VCaP (cell line): ENCODE measurements around the gene VSIG10L.

Experiments
- H3K27ac ChIP-seq: fragments of 450-650 bp; 2 replicates; pipeline ENCODE4 v1.5.1; 2017
- TF ChIP-seq, protein P1 (sequence below): fragments of 450-650 bp; conservative IDR thresholded peaks from 2 replicates; pipeline ENCODE4 v1.5.1; 2017; ENCODE audit warnings: mild to moderate bottlenecking, moderate library complexity

VSIG10L gene

DNA sequence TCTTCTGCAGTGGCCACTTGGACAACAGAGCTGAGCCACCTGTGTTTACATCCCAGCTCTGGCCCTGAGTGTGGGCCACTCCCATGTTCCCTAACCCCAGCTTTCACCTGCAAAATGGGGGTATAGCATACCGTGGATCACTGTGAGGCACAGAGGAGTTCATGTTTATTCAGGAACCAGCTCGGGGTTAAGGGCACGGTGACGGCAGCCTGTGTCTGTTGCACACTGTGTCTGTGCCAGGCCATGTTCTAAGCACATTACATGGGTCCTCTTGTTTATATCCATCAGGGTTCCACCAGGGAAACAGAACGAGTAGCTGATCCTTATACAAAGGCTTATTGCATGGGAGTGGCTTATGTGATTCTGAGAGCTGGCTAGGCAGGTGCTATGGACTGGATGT lies 44.5 kb downstream of the VSIG10L start:
- H3K27ac ChIP-seq: no peak overlapping the region
- TF ChIP-seq, protein P1, sequence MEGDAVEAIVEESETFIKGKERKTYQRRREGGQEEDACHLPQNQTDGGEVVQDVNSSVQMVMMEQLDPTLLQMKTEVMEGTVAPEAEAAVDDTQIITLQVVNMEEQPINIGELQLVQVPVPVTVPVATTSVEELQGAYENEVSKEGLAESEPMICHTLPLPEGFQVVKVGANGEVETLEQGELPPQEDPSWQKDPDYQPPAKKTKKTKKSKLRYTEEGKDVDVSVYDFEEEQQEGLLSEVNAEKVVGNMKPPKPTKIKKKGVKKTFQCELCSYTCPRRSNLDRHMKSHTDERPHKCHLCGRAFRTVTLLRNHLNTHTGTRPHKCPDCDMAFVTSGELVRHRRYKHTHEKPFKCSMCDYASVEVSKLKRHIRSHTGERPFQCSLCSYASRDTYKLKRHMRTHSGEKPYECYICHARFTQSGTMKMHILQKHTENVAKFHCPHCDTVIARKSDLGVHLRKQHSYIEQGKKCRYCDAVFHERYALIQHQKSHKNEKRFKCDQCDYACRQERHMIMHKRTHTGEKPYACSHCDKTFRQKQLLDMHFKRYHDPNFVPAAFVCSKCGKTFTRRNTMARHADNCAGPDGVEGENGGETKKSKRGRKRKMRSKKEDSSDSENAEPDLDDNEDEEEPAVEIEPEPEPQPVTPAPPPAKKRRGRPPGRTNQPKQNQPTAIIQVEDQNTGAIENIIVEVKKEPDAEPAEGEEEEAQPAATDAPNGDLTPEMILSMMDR: no peak

DNA sequence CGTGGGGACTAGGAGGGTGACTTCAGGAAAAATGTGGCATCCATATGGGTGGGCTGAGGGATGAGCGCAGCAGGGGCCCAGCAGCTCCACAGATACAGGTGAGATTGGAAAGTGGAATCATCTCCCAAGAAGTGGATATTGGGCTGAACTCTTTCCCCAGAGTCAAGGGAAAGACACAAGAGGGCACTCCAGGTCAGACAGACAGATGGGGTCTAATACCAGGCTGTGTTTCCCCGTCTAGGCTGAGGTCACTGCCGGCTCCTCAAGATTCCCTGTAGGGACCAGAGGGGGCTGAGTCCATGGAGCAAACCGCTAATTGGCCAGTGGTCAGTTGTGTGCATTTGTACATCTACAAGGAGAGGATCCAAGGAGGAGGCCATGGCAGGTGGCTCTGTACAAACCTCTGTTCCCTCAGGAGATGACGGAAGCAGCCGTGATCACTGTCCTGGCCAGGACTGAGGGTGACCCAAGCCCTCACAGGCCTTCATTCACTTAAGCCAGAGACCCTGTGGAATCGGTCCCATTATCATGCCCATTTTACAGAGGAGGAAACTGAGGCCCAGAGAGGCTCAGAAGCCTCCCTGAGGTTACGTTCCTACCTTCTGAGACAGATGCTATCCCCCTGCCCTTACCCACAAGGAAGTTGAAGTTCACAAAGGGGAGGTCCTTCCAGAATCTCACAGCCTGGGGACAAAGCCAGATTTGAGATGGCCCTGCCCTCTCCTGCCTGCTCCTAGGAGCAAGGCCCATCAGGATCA lies 45.4 kb downstream of the VSIG10L start:
- TF ChIP-seq, protein P1: peak; percentile 46

DNA sequence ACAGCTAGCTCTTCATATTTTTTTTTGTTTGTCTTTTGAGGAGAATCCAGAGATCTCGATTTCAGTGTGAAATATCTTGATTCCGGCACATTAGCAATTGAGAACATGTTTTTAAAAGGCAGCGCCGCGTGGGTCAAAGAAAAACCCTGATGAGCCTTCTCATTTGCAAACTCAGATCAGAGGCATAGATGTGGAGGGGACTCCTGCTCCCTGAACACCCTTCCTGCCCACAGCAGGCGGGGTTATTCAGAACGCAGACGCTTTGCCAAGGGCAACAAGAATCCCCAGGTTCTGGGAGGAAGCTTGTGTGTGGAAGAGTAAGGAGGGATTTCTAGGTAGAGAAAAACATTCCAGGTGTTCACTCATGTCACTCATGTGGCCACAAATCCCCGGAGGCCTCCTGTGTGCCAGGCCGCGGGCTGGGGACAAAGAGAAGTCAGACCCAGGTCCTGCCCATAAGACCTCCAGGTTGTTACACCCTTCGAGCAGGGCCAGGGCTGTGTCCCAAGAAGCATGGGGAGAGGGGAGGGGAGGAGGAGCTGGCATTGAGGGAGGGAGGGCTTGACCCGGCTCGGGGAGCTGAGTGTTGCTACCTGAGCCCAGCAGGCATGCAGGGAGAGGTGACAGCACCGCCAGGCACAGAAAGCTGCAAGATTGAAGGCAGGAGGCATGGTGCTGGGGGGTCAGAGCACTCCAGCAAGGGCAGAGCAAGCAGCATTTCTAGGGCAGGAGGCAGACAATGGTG lies 46.4 kb downstream of the VSIG10L start:
- TF ChIP-seq, protein P1: no peak
- H3K27ac ChIP-seq: no peak overlapping the region

More for the DNA sequence above, 45.4 kb downstream of the VSIG10L start:
- H3K27ac ChIP-seq: no peak overlapping the region

DNA sequence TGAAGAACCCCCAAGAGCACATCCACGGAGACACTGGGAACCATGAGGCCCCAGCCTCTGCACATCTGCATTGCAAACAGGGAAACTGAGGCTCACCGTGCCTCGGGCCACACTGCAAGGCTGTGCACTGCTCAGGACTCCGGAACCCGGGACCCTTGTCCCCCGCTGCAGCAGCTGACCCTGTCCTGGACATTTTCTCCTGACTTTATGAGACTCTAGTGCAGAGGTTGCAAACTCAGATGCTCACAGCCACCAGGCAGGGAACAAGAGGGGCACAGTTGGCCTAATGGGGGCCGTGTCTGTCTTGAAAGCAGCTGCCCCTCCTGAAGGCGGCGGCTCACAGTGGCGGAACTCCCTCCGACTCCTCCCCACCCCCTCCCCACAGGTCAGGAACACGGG lies 47.0 kb downstream of the VSIG10L start:
- H3K27ac ChIP-seq: no peak overlapping the region
- TF ChIP-seq, protein P1: no peak

DNA sequence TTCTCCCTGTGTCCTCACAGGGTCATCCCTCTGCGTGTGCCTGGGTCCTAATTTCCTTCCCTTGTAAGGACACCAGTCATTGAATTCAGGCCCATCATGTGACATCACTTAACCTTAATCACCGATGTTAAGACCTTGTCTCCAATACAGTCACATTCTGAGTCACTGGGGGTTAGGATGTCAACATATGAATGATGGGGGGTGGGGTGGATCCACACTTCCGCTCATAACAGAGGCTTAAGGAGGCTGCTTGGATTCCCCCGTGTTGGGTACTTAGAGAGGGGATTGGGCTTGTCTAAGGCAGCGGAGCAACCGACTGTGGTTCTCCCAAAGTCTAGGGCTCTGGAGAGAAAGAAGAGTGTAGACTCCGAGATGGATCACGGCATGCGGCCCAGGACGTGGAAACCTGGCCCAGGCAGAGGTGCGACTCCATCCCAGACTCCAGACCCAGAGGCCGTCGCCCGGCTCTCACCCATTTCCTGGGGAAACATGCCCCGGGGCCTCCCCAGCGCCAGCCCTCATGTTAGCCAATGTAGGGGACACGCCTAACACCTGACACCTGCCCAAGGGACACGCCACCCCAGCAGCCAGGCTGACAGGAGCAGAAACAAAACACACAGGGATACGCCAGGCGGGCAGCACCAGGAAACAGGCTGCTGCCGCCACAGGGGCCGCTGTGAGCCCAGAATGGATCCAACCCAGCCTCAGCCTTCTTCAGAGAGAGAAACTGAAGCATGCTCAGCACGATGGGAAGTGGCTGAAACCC lies 47.5 kb downstream of the VSIG10L start:
- no peak overlapping the region for H3K27ac ChIP-seq
- TF ChIP-seq, protein P1: no peak

DNA sequence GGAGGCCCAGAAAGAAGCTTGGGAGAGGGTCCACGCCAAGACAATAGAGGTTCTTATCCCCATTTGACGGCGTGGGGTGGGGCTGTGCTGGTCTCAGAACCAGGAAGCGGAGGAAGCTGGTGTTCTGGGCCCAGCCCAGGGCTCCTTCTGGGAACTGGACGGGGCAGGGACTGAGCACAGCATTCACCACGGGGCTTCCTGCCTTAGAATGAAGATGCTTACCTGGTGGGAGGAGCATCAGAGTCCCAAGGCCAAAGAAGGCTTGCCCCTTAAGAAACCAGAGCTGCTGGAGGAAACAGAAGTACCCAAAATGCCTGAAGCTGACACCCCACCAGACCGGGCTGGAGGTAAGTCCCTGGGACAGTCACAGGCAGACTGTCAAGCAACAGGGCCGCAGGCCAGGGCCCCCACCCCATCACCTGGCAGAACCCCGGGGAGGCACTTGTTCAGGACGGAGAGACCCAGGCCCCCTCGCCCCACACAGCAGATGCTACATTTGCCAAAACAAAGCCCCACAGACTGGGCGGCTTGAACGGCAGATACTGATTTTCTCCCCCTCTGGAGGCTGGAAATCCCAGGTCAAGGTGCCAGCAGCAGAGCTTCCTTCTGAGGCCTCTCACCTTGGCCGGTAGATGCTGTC lies 48.2 kb downstream of the VSIG10L start:
- no peak overlapping the region for H3K27ac ChIP-seq
- TF ChIP-seq, protein P1: no peak
